Measurements from ENCODE around the gene FAM83F. TPM values are rescaled to one million over a fixed set of nuclear protein-coding genes. Genes with fewer than 3 reads are reported as not detected.

Gene FAM83F
- total RNA-seq, 1 donor: not detected

GRCh38 chr22:40033586-40034380, 39.0 kb downstream of the FAM83F start:
- no peaks in the 10 kb centered on the region for H4K20me1 ChIP-seq (ENCODE audit: insufficient read depth, low read length)
- H2AFZ ChIP-seq (ENCODE audit: low read length): no peak overlapping the region
- H3K4me3 ChIP-seq (ENCODE audit: insufficient read depth, low read length): no peak overlapping the region
- H3K9me3 ChIP-seq (ENCODE audit: low read depth, low read length): no peaks in the 10 kb centered on the region
- no peak overlapping the region for H3K27ac ChIP-seq (ENCODE audit: low read depth, low read length)
- no peaks in the 10 kb centered on the region for H3K36me3 ChIP-seq (ENCODE audit: insufficient read depth, low read length)
- no peaks in the 10 kb centered on the region for H3K79me2 ChIP-seq (ENCODE audit: insufficient read depth, low read length)
- peaks cover 19% of the 10 kb centered on the region for H3K27me3 ChIP-seq (ENCODE audit: insufficient read depth, low read length)
- no peak for DNase-seq (ENCODE audit: insufficient read length, low spot score, missing footprints)
- no peak for TF ChIP-seq CTCF (IDR thresholded peaks at IDR 0.05; ENCODE audit: extremely low read depth, low read depth, low read length)
- H3K4me2 ChIP-seq (ENCODE audit: insufficient read depth, low read length): no peak overlapping the region
- peaks cover 5% of the 10 kb centered on the region for H3K4me1 ChIP-seq (ENCODE audit: insufficient read depth, low read length)

- DNase-seq (ENCODE audit: insufficient read length, low spot score, missing footprints): no peak
- Histone ChIP-seq H3K36me3 (ENCODE audit: insufficient read depth, low read length) (no peaks in the 10 kb centered on the region), H3K9me3 (ENCODE audit: low read depth, low read length) (no peaks in the 10 kb centered on the region), H3K27ac (ENCODE audit: low read depth, low read length) (no peak overlapping the region), H3K27me3 (ENCODE audit: insufficient read depth, low read length) (peaks cover 29% of the 10 kb centered on the region), H4K20me1 (ENCODE audit: insufficient read depth, low read length) (no peaks in the 10 kb centered on the region), H3K4me3 (ENCODE audit: insufficient read depth, low read length) (no peak overlapping the region), H3K4me1 (ENCODE audit: insufficient read depth, low read length) (peaks cover 5% of the 10 kb centered on the region), H3K79me2 (ENCODE audit: insufficient read depth, low read length) (no peaks in the 10 kb centered on the region), H2AFZ (ENCODE audit: low read length) (no peak overlapping the region), H3K4me2 (ENCODE audit: insufficient read depth, low read length) (no peak overlapping the region)
- no peak for TF ChIP-seq CTCF (IDR thresholded peaks at IDR 0.05; ENCODE audit: extremely low read depth, low read depth, low read length)
Observed at GRCh38 chr22:40035351-40035750, 40.6 kb downstream of the FAM83F start.

- Histone ChIP-seq H3K9me3 (ENCODE audit: low read depth, low read length) (no peaks in the 10 kb centered on the region), H3K27me3 (ENCODE audit: insufficient read depth, low read length) (peaks cover 35% of the 10 kb centered on the region), H3K36me3 (ENCODE audit: insufficient read depth, low read length) (no peaks in the 10 kb centered on the region)
Observed at GRCh38 chr22:40036126-40036525, 41.4 kb downstream of the FAM83F start.

More at GRCh38 chr22:40036126-40036525, 41.4 kb downstream of the FAM83F start:
- no peak for DNase-seq (ENCODE audit: insufficient read length, low spot score, missing footprints)
- H3K4me1 ChIP-seq (ENCODE audit: insufficient read depth, low read length): peaks cover 5% of the 10 kb centered on the region
- no peaks in the 10 kb centered on the region for H3K79me2 ChIP-seq (ENCODE audit: insufficient read depth, low read length)
- H2AFZ ChIP-seq (ENCODE audit: low read length): no peak overlapping the region
- no peak for TF ChIP-seq CTCF (IDR thresholded peaks at IDR 0.05; ENCODE audit: extremely low read depth, low read depth, low read length)
- H3K4me2 ChIP-seq (ENCODE audit: insufficient read depth, low read length): no peak overlapping the region
- no peak overlapping the region for H3K27ac ChIP-seq (ENCODE audit: low read depth, low read length)
- no peak overlapping the region for H3K4me3 ChIP-seq (ENCODE audit: insufficient read depth, low read length)
- H4K20me1 ChIP-seq (ENCODE audit: insufficient read depth, low read length): no peaks in the 10 kb centered on the region

Measured in osteoblast (primary cell).